Measurements from ENCODE around the gene ABCA1. TPM values are rescaled to one million over a fixed set of nuclear protein-coding genes. Genes with fewer than 3 reads are reported as not detected.
A peak's percentile ranks its signal among the peaks of the same experiment; 100 is the strongest.

The ABCA1 gene
- polyA plus RNA-seq, 1 donor (not counting 4 experiments of a cell fraction or from before 2014, with no cell fraction given) = 23.0 TPM

GRCh38 chr9:104849023-104849422, 78.9 kb downstream of the ABCA1 start:
- no peaks in the 10 kb centered on the region for H3K9me3 ChIP-seq (ENCODE audit: control insufficient read depth, low read depth, low read length)
- TF ChIP-seq EZH2 (IDR thresholded peaks at IDR 0.05; ENCODE audit: low read length) = no peak
- TF ChIP-seq, protein P1, sequence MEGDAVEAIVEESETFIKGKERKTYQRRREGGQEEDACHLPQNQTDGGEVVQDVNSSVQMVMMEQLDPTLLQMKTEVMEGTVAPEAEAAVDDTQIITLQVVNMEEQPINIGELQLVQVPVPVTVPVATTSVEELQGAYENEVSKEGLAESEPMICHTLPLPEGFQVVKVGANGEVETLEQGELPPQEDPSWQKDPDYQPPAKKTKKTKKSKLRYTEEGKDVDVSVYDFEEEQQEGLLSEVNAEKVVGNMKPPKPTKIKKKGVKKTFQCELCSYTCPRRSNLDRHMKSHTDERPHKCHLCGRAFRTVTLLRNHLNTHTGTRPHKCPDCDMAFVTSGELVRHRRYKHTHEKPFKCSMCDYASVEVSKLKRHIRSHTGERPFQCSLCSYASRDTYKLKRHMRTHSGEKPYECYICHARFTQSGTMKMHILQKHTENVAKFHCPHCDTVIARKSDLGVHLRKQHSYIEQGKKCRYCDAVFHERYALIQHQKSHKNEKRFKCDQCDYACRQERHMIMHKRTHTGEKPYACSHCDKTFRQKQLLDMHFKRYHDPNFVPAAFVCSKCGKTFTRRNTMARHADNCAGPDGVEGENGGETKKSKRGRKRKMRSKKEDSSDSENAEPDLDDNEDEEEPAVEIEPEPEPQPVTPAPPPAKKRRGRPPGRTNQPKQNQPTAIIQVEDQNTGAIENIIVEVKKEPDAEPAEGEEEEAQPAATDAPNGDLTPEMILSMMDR (optimal IDR thresholded peaks at IDR 0.05 in 1 of 3, IDR thresholded peaks at IDR 0.05 in 1 of 3, conservative IDR thresholded peaks at IDR 0.05 in 1 of 3; ENCODE audit: extremely low read depth in 1 of 3, insufficient read depth in 2 of 3, low read length in 3 of 3) = no peak
- no peaks in the 10 kb centered on the region for H4K20me1 ChIP-seq (ENCODE audit: control insufficient read depth, extremely low read depth, insufficient read depth, low read length)

GRCh38 chr9:104844710-104845109, 83.2 kb downstream of the ABCA1 start:
- Histone ChIP-seq H3K27ac (ENCODE audit: control insufficient read depth, insufficient read depth, low read length) (no peak overlapping the region), H3K4me1 (ENCODE audit: control insufficient read depth, extremely low read depth, insufficient read depth, low read length) (no peaks in the 10 kb centered on the region), H3K4me3 (ENCODE audit: control insufficient read depth in 2 of 3, extremely low read depth in 1 of 3, insufficient read depth in 2 of 3, low read depth in 1 of 3, low read length in 3 of 3) (no peak overlapping the region), H4K20me1 (ENCODE audit: control insufficient read depth, extremely low read depth, insufficient read depth, low read length) (no peaks in the 10 kb centered on the region), H2AFZ (ENCODE audit: control insufficient read depth, low read length) (no peak overlapping the region), H3K9ac (ENCODE audit: control insufficient read depth, extremely low read depth, insufficient read depth, low read length) (no peak overlapping the region), H3K9me1 (ENCODE audit: control insufficient read depth, extremely low read depth, insufficient read depth, low read length) (no peaks in the 10 kb centered on the region), H3K4me2 (ENCODE audit: control insufficient read depth, extremely low read depth, insufficient read depth, low read depth, low read length) (no peak overlapping the region), H3K27me3 (ENCODE audit: control insufficient read depth, extremely low read depth, insufficient read depth, low read length) (no peaks in the 10 kb centered on the region), H3K9me3 (ENCODE audit: control insufficient read depth, low read depth, low read length) (no peaks in the 10 kb centered on the region), H3K36me3 (ENCODE audit: control insufficient read depth in 2 of 2, extremely low read depth in 1 of 2, insufficient read depth in 2 of 2, low read length in 2 of 2) (peaks cover 3 to 14% of the 10 kb centered on the region in 2 experiments), H3K79me2 (ENCODE audit: control insufficient read depth, insufficient read depth, low read length) (peaks cover 6% of the 10 kb centered on the region)
- dilution Hi-C loops (cut with MboI; ENCODE audit: extremely low pct_ligation_motif_present, low sequenced_read_pairs) = no loop called here
- FAIRE-seq (peak; percentile 58), DNase-seq (ENCODE audit: low read depth, low spot score) (no peak)
- TF ChIP-seq EZH2 (IDR thresholded peaks at IDR 0.05; ENCODE audit: low read length) = no peak
- TF ChIP-seq, protein P1 (optimal IDR thresholded peaks at IDR 0.05 in 1 of 3, IDR thresholded peaks at IDR 0.05 in 1 of 3, conservative IDR thresholded peaks at IDR 0.05 in 1 of 3; ENCODE audit: extremely low read depth in 1 of 3, insufficient read depth in 2 of 3, low read length in 3 of 3) = no peak

More at GRCh38 chr9:104849023-104849422, 78.9 kb downstream of the ABCA1 start:
- Histone ChIP-seq H2AFZ (ENCODE audit: control insufficient read depth, low read length) (no peak overlapping the region), H3K27me3 (ENCODE audit: control insufficient read depth, extremely low read depth, insufficient read depth, low read length) (no peaks in the 10 kb centered on the region), H3K79me2 (ENCODE audit: control insufficient read depth, insufficient read depth, low read length) (peaks cover 35% of the 10 kb centered on the region), H3K9me1 (ENCODE audit: control insufficient read depth, extremely low read depth, insufficient read depth, low read length) (no peaks in the 10 kb centered on the region), H3K9ac (ENCODE audit: control insufficient read depth, extremely low read depth, insufficient read depth, low read length) (no peak overlapping the region), H3K4me1 (ENCODE audit: control insufficient read depth, extremely low read depth, insufficient read depth, low read length) (peaks cover 15% of the 10 kb centered on the region), H3K36me3 (ENCODE audit: control insufficient read depth in 2 of 2, extremely low read depth in 1 of 2, insufficient read depth in 2 of 2, low read length in 2 of 2) (peaks cover 2 to 10% of the 10 kb centered on the region in 2 experiments), H3K4me2 (ENCODE audit: control insufficient read depth, extremely low read depth, insufficient read depth, low read depth, low read length) (no peak overlapping the region), H3K27ac (ENCODE audit: control insufficient read depth, insufficient read depth, low read length) (no peak overlapping the region), H3K4me3 (ENCODE audit: control insufficient read depth in 2 of 3, extremely low read depth in 1 of 3, insufficient read depth in 2 of 3, low read depth in 1 of 3, low read length in 3 of 3) (no peak overlapping the region)
- dilution Hi-C loops (cut with MboI; ENCODE audit: extremely low pct_ligation_motif_present, low sequenced_read_pairs) = no loop called here
- FAIRE-seq (no peak), DNase-seq (ENCODE audit: low read depth, low spot score) (no peak)

All from keratinocyte (primary cell).